LNCAP (cell line): Measurements from ENCODE around the gene MEG3.

Experiments
- CTCF ChIP-seq: fragments of 450-650 bp; IDR thresholded peaks from 2 replicates; pipeline ENCODE4 v1.5.1; 2017; ENCODE audit warnings: mild to moderate bottlenecking

The MEG3 gene

GRCh38 chr14:100882026-100882967 lies 56.4 kb downstream of the MEG3 start:
- TF ChIP-seq CTCF, result no peak

GRCh38 chr14:100882991-100883788 lies 57.3 kb downstream of the MEG3 start:
- no peak for TF ChIP-seq CTCF

- TF ChIP-seq CTCF, result no peak
Observed at GRCh38 chr14:100883789-100884101, 57.8 kb downstream of the MEG3 start.

- TF ChIP-seq CTCF, result no peak
Observed at GRCh38 chr14:100884456-100884855, 58.5 kb downstream of the MEG3 start.

GRCh38 chr14:100885196-100885595 lies 59.3 kb downstream of the MEG3 start:
- TF ChIP-seq CTCF, result no peak

- TF ChIP-seq CTCF, result no peak
Observed at GRCh38 chr14:100885617-100886016, 59.7 kb downstream of the MEG3 start.

GRCh38 chr14:100887728-100888335 lies 61.9 kb downstream of the MEG3 start:
- TF ChIP-seq CTCF, result no peak
